ENCODE data around the gene SUPT20H. TPM values are rescaled to one million over a fixed set of nuclear protein-coding genes. Genes with fewer than 3 reads are reported as not detected.

SUPT20H gene
- total and polyA plus RNA-seq, 2 donors (not counting 3 experiments of a cell fraction or from before 2014, with no cell fraction given) = 47.2 to 70.7 TPM

DNA sequence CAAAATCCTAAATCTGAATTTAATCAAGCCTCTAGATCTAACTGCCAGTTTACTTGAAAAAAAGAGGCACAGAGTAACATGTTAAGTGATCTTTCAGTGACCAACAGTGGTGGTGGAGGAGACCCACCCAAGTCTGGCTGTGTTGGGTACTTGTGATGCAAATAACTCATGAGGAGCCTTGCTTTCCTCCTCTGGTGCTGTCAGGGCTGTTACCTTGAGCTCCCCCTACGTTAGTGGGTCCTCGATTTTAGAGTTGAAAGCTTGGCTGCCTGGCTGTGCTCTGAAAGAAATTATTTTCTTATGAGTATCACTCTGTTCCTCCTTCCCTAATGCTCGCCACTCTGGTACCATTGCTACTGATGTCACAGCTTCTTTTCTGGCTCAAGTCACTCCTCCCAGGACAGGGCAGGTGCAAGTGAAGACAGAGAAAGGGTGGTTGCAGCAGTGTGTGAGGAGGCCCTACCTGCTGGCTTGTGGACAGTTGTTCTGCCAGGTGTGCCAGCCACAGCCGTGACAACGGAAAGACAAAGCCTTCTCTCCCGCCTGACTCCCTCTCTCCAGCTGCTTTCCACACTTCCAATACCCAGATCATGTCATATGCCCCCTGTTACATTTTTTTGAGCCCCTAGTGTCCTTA is 6.5 kb upstream of the SUPT20H start:
- Histone ChIP-seq H3K27ac (ENCODE audit: insufficient read depth, low read depth, low read length) (no peak overlapping the region), H3K27me3 (ENCODE audit: control insufficient read depth in 2 of 2, insufficient read depth in 2 of 2, low read length in 2 of 2) (no peaks in the 10 kb centered on the region), H3K79me2 (ENCODE audit: control insufficient read depth, insufficient read depth, low read length) (no peaks in the 10 kb centered on the region), H2AFZ (ENCODE audit: low read depth, low read length) (peak overlapping the region; percentile 7), H3K9me3 (replicated peaks; ENCODE audit: control insufficient read depth, insufficient read depth, low read length) (no peaks in the 10 kb centered on the region), H3K4me3 (replicated peaks in 1 of 3; ENCODE audit: insufficient read depth in 1 of 3, low read depth in 1 of 3, low read length in 3 of 3) (no peak overlapping the region), H3K4me2 (ENCODE audit: insufficient read depth, low read length) (no peak overlapping the region), H4K20me1 (replicated peaks; ENCODE audit: control insufficient read depth, extremely low read depth, insufficient read depth, low read length) (no peaks in the 10 kb centered on the region), H3K36me3 (ENCODE audit: control insufficient read depth in 2 of 2, extremely low read depth in 1 of 2, insufficient read depth in 2 of 2, low read length in 2 of 2) (no peaks in the 10 kb centered on the region), H3K4me1 (ENCODE audit: control insufficient read depth, extremely low read depth, insufficient read depth, low read length) (no peaks in the 10 kb centered on the region), H3K9ac (replicated peaks; ENCODE audit: extremely low read depth, insufficient read depth, low read length) (no peak overlapping the region), H3K9me1 (replicated peaks; ENCODE audit: control insufficient read depth, extremely low read depth, insufficient read depth, low read length) (no peaks in the 10 kb centered on the region)
- FAIRE-seq = no peak
- DNase-seq (ENCODE audit: low read depth, low spot score) = no peak
- dilution Hi-C loops (cut with MboI; ENCODE audit: extremely low pct_ligation_motif_present, low sequenced_read_pairs) = no loop called here
- TF ChIP-seq, protein P1, sequence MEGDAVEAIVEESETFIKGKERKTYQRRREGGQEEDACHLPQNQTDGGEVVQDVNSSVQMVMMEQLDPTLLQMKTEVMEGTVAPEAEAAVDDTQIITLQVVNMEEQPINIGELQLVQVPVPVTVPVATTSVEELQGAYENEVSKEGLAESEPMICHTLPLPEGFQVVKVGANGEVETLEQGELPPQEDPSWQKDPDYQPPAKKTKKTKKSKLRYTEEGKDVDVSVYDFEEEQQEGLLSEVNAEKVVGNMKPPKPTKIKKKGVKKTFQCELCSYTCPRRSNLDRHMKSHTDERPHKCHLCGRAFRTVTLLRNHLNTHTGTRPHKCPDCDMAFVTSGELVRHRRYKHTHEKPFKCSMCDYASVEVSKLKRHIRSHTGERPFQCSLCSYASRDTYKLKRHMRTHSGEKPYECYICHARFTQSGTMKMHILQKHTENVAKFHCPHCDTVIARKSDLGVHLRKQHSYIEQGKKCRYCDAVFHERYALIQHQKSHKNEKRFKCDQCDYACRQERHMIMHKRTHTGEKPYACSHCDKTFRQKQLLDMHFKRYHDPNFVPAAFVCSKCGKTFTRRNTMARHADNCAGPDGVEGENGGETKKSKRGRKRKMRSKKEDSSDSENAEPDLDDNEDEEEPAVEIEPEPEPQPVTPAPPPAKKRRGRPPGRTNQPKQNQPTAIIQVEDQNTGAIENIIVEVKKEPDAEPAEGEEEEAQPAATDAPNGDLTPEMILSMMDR (IDR thresholded peaks at IDR 0.05; ENCODE audit: extremely low read depth in 1 of 2, insufficient read depth in 1 of 2, low read depth in 1 of 2, low read length in 2 of 2) = no peak
- no peak for TF ChIP-seq FOS (IDR thresholded peaks at IDR 0.05; ENCODE audit: borderline replicate concordance, insufficient read depth, low read length)
- no peak for TF ChIP-seq POLR2A (IDR thresholded peaks at IDR 0.05; ENCODE audit: low read depth, low read length)
- intact Hi-C loops (cut with micrococcal nuclease) = no loop called here
- ChIA-PET CTCF (interaction anchor here (0.9 kb wide), 1 partner anchor 9 kb away, joined by 3 read pairs; no protein-coding TSS in a partner anchor), POLR2A (no interaction called here)
- no TSS peak for BruUV-seq (replicated peaks)

DNA sequence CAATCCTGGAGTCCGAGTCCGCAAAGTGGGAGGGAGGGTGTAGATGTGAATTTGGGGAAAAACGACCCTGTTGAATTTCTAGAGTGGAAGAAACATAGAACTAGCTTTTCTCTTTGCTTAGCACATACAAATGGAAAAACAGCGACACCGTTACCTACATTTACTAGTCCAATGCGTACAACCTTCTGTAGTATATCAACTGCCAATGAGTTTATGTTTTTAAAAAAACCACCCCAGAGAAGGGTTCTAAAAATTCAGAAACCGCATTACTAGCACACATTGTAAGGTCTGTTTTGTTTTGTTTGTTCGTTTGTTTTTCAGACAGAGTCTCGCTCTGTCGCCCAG is 332 bp upstream of the SUPT20H start:
- H4K20me1 ChIP-seq (replicated peaks; ENCODE audit: control insufficient read depth, extremely low read depth, insufficient read depth, low read length) = no peaks in the 10 kb centered on the region
- no peaks in the 10 kb centered on the region for H3K9me1 ChIP-seq (replicated peaks; ENCODE audit: control insufficient read depth, extremely low read depth, insufficient read depth, low read length)
- peak overlapping the region; percentile 90 for H2AFZ ChIP-seq (ENCODE audit: low read depth, low read length)
- ChIA-PET CTCF (no interaction called here), POLR2A (no interaction called here)
- peaks cover 0 to 3% of the 10 kb centered on the region in 2 experiments for H3K36me3 ChIP-seq (ENCODE audit: control insufficient read depth in 2 of 2, extremely low read depth in 1 of 2, insufficient read depth in 2 of 2, low read length in 2 of 2)
- peak overlapping the region; percentile 95 for H3K4me2 ChIP-seq (ENCODE audit: insufficient read depth, low read length)
- DNase-seq (ENCODE audit: low read depth, low spot score) = no peak
- TF ChIP-seq, protein P1 (IDR thresholded peaks at IDR 0.05; ENCODE audit: extremely low read depth in 1 of 2, insufficient read depth in 1 of 2, low read depth in 1 of 2, low read length in 2 of 2) = no peak
- TF ChIP-seq JUN (IDR thresholded peaks at IDR 0.05; ENCODE audit: borderline replicate concordance, insufficient read depth, insufficient read length, low read depth) = no peak
- no peak for TF ChIP-seq POLR2A (IDR thresholded peaks at IDR 0.05; ENCODE audit: low read depth, low read length)
- no peak for TF ChIP-seq MYC (IDR thresholded peaks at IDR 0.05; ENCODE audit: low read depth, low read length)
- TF ChIP-seq, protein P2, sequence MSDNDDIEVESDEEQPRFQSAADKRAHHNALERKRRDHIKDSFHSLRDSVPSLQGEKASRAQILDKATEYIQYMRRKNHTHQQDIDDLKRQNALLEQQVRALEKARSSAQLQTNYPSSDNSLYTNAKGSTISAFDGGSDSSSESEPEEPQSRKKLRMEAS (IDR thresholded peaks at IDR 0.05; ENCODE audit: insufficient read depth, insufficient read length) = no peak
- no peak for TF ChIP-seq FOS (IDR thresholded peaks at IDR 0.05; ENCODE audit: borderline replicate concordance, insufficient read depth, low read length)
- no peak for TF ChIP-seq EZH2 (IDR thresholded peaks at IDR 0.05; ENCODE audit: borderline replicate concordance, low read depth, low read length, severe bottlenecking)
- TF ChIP-seq GATA2 (IDR thresholded peaks at IDR 0.05; ENCODE audit: insufficient read depth, insufficient read length, low read depth, low read length) = no peak
- TF ChIP-seq POLR2AphosphoS5 (IDR thresholded peaks at IDR 0.05; ENCODE audit: insufficient read depth, low read depth, low read length) = no peak
- no peaks in the 10 kb centered on the region for H3K27me3 ChIP-seq (ENCODE audit: control insufficient read depth in 2 of 2, insufficient read depth in 2 of 2, low read length in 2 of 2)
- FAIRE-seq = no peak
- H3K4me1 ChIP-seq (ENCODE audit: control insufficient read depth, extremely low read depth, insufficient read depth, low read length) = peaks cover 6% of the 10 kb centered on the region
- BruUV-seq (replicated peaks) = no TSS peak
- H3K4me3 ChIP-seq (replicated peaks in 1 of 3; ENCODE audit: insufficient read depth in 1 of 3, low read depth in 1 of 3, low read length in 3 of 3) = peak overlapping the region; percentile 81 to 82 (median 81)
- intact Hi-C loops (cut with micrococcal nuclease) = loop anchor here (1.0 to 5.0 kb wide), 6 partner anchors 33 to 713 kb away; partner anchors contain the start of genes ALG5 and SPART
- H3K27ac ChIP-seq (ENCODE audit: insufficient read depth, low read depth, low read length) = no peak overlapping the region
- peak overlapping the region; percentile 12 for H3K9ac ChIP-seq (replicated peaks; ENCODE audit: extremely low read depth, insufficient read depth, low read length)
- H3K79me2 ChIP-seq (ENCODE audit: control insufficient read depth, insufficient read depth, low read length) = peaks cover 38% of the 10 kb centered on the region
- no peaks in the 10 kb centered on the region for H3K9me3 ChIP-seq (replicated peaks; ENCODE audit: control insufficient read depth, insufficient read depth, low read length)
- dilution Hi-C loops (cut with MboI; ENCODE audit: extremely low pct_ligation_motif_present, low sequenced_read_pairs) = no loop called here
